Retina (tissue), 1 donor: ENCODE measurements around the gene IGSF23.
"Not testable (repeated sequence)": the region's sequence is repeated elsewhere in the genome, so short reads cannot be mapped to it uniquely, and the experiment has no call there.

ENCODE experiments used
- DNase-seq: peaks from one replicate; pipeline ENCODE4 v3.0.0-alpha.2; 2016

The IGSF23 gene

DNA sequence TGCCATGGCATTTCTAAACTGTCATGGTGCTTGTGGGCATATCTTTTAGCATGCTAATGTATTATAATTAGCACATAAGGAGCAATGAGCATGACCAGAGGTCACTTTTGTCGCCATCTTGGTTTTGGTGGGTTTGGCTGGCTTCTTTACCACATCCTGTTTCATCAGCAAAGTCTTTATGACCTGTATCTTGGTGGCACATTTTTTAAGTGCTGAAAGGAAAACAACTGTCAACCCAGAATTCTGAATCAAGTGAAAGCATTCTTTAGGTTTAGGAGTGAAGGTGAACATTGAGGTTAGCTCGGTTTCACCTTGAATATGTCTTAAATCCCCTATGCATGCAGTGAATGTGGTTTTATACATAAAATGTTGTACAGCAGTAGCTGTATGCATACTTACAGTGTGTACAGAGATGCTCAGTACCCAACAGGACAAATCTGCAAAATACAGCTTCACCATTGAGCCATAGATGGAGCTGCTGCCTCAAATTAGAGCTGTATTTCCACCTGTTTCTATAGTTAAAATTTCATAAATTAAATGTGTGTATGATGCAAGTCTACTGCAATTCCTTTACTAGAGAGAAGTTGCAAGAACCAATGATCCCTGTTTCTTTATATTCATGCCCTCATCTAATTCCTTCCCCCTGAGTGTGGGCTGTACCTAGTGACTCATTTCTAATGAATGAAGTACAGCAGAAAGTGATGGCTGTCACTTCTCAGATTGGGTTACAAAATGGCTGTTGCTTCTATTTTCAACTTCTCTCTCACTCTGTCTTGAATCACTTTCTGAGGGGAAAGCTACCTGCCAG, 25.2 kb upstream of the IGSF23 start:
- no peak for DNase-seq

GRCh38 chr19:44588771-44589112, 24.6 kb upstream of the IGSF23 start:
- DNase-seq: no peak

- no peak for DNase-seq
These were observed 22.9 kb upstream of the IGSF23 start for GRCh38 chr19:44590245-44591059.

- not testable (repeated sequence) for DNase-seq
These were observed 21.9 kb upstream of the IGSF23 start for GRCh38 chr19:44591340-44591993.

DNA sequence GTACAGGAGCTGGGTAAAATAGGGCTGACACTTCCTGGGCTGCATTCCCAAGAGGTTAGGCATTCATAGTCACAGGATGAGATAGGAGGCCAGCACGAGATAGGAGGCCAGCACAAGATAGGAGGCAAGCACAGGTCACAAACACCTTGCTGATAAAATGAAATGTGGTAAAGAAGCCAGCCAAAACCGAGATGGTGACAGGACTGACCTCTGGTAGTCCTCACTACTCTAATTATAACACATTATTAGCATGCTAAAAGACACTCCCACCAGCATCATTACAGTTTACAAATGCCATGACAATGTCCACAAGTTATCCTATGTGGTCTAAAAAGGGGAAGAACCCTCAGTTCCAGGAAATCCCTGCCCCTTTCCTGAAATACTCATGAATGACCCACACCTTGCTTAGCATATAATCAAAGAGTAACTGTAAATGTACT, 20.9 kb upstream of the IGSF23 start:
- DNase-seq: no peak

DNA sequence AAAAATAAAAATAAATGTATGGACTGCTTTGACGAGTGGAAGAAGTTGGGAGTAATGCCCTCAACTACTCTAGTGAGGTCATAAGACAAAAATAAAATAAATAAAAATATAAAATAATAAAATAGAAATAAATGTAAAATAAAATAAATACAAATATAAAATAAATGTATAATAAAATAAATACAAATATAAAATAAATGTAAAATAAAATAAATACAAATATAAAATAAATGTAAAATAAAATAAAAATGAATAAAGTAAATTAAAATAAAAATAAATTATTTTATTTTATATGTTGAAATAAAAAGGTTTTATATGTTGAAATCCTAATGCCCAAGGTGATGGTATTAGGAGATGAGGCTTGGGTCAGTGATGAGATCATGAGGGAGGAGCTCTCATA, 20.1 kb upstream of the IGSF23 start:
- DNase-seq: no peak

GRCh38 chr19:44593866-44594266, 19.5 kb upstream of the IGSF23 start:
- not testable (repeated sequence) for DNase-seq

- DNase-seq: no peak
These were observed 16.8 kb upstream of the IGSF23 start for GRCh38 chr19:44596428-44597130.

- no peak for DNase-seq
These were observed 16.3 kb upstream of the IGSF23 start for GRCh38 chr19:44597131-44597491.

- DNase-seq: no peak
These were observed 15.0 kb upstream of the IGSF23 start for GRCh38 chr19:44598355-44598754.

- no peak for DNase-seq
These were observed 14.5 kb upstream of the IGSF23 start for GRCh38 chr19:44598880-44599279.

- no peak for DNase-seq
These were observed 12.9 kb upstream of the IGSF23 start for GRCh38 chr19:44600466-44600865.

GRCh38 chr19:44602081-44602480, 11.3 kb upstream of the IGSF23 start:
- no peak for DNase-seq

DNA sequence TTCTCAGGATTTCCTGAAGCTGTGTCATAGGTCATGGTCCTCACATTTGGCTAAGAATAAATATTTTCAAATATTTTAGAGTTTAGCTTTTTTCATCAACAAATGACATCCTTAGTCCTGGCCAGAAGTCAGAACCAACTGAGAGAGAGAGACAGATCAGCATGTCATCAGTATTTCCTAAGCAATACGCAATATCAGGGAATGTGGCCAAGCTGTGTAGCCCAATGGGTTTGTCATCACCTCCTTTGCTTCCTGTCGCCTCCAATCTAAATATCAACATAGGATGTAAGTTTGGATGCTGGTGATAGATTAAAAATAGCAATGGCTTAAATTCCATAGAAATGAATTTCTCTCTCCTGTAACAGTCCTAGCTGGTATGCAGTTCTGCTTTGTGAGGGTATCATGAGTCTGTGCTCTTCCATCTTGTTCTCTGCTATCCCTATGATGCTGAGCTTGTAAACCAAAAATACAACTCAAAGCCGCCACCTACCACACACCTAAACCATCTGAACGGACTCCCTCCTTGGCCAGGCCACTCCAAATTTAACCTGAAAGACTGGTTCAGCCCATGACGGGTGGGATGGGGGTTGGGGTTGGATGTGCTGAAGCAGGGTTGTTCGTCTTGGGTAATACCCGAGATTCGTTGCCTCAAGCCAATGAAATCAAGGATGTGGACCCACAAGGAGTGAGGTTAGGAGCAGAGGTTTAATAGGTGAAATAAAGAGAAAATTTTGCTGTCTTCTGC, 10.0 kb upstream of the IGSF23 start:
- no peak for DNase-seq

DNA sequence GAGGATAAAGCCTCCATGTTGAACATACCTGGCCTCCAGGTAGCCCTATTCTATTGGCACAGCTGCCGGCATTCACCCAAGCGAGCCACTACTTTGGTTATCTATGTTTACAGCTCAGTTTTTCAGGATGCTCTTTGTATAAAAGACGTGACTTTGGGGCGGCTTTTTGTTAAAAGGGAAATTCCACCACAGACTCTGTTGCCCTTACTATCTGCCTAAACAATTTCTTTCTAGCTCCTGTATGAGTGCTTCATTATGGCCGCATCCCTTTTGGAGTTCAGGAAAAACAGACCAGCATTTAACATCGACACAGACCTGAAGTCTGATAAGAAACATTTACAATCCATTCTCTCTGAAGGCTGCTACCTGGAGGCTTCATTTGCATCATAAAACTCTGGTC, 9.1 kb upstream of the IGSF23 start:
- DNase-seq: no peak

- DNase-seq: no peak
These were observed 7.8 kb upstream of the IGSF23 start for GRCh38 chr19:44605547-44605946.

GRCh38 chr19:44607049-44607448, 6.3 kb upstream of the IGSF23 start:
- DNase-seq: no peak

DNA sequence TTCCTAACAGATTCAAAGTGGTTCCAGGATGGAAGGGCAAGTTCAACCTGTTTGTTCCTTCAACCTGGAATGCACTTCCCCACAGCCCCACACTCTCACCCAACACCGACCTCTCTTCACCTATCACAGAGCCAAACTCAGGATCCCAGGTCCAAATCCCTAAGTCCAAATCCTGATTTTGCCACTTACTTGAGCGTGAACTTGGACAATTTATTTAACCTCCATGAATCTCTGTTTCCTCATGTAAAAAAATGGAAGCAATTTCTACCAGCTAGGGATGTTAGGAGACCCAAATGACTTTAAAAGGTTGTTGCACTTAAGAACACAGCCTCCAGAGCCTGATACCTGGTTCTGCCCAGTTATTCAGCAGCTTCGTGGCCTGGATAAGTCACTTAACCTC, 5.4 kb upstream of the IGSF23 start:
- DNase-seq: no peak

GRCh38 chr19:44608391-44608821, 5.0 kb upstream of the IGSF23 start:
- no peak for DNase-seq

GRCh38 chr19:44609219-44609618, 4.1 kb upstream of the IGSF23 start:
- DNase-seq: no peak

- not testable (repeated sequence) for DNase-seq
These were observed 2.9 kb upstream of the IGSF23 start for GRCh38 chr19:44610497-44610896.

- DNase-seq: no peak
These were observed 1.5 kb upstream of the IGSF23 start for GRCh38 chr19:44611812-44612295.
